Glomerular visceral epithelial cell (primary cell): ENCODE measurements around the gene UFL1.

Experiments used
- DNase-seq: peaks from one replicate; pipeline ENCODE4 v3.0.0-alpha.2; 2016; ENCODE audit errors: extremely low spot score

The UFL1 gene

GRCh38 chr6:96575359-96575758, 53.8 kb downstream of the UFL1 start:
- DNase-seq: no peak

- no peak for DNase-seq
Observed at GRCh38 chr6:96576221-96576620, 54.6 kb downstream of the UFL1 start.

DNA sequence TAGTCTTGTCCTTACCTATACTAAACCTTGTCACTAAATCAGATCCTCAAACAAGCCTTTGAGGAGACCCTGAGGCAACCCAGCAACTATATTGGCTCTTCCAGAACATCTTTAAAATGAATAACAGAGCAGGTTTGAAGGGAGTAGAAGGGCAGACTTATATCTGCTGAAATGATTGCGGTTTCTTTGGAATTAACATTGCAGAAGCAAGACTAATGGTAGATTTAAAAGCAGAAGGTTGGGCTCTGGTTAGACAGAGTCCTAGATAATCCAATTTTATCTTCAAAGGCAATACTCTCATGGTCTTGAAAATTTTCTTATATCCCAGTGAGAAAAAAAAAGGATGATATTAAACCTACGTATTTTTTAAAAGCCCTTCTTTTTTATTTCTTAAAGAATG, 60.4 kb downstream of the UFL1 start:
- DNase-seq: no peak

GRCh38 chr6:96582436-96582835, 60.8 kb downstream of the UFL1 start:
- no peak for DNase-seq

- DNase-seq: no peak
Observed at GRCh38 chr6:96604420-96604819, 82.8 kb downstream of the UFL1 start.
